Coronary artery (tissue), 2 donors: Measurements from ENCODE around the gene GADL1.
A peak's percentile ranks its signal among the peaks of the same experiment; 100 is the strongest.

Source experiments
- DNase-seq: peaks from one replicate; pipeline ENCODE4 v3.0.0-alpha.2; 2017; ENCODE audit warnings: low spot score
- H3K27ac ChIP-seq, 2 donors: fragments of 200-600 bp; sonication (generic); one replicate each; pipeline ENCODE4 v1.5.1; 2016 to 2019
- H3K4me3 ChIP-seq: fragments of 200-600 bp; sonication (generic); 2 replicates; pipeline ENCODE4 v1.5.1; 2016; ENCODE audit warnings: mild to moderate bottlenecking, moderate library complexity
- TF ChIP-seq, protein P1 (sequence below): fragments of 200-600 bp; sonication (generic); IDR thresholded peaks from one replicate; pipeline ENCODE4 v1.5.1; 2019; ENCODE audit warnings: antibody characterized with exemption

The GADL1 gene

DNA sequence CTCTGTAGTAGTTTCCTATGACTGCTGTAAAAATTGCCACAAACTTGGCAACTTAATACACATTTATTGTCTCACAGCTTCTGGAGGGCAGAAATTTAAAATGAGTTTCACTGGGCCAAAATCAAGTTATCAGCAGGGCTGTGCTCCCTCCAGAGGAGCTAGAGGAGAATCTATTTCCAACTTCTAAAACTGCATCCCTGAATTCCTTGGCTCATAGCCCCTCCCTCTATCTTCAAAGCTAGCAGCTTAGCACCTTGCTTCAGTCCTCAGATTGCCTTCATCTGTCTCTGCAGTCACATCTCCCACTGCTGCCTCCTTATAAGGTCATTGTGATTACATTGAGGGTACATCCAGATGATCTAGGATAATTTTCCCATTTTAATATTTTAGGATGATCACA, 17.8 kb upstream of the GADL1 start:
- TF ChIP-seq, protein P1, sequence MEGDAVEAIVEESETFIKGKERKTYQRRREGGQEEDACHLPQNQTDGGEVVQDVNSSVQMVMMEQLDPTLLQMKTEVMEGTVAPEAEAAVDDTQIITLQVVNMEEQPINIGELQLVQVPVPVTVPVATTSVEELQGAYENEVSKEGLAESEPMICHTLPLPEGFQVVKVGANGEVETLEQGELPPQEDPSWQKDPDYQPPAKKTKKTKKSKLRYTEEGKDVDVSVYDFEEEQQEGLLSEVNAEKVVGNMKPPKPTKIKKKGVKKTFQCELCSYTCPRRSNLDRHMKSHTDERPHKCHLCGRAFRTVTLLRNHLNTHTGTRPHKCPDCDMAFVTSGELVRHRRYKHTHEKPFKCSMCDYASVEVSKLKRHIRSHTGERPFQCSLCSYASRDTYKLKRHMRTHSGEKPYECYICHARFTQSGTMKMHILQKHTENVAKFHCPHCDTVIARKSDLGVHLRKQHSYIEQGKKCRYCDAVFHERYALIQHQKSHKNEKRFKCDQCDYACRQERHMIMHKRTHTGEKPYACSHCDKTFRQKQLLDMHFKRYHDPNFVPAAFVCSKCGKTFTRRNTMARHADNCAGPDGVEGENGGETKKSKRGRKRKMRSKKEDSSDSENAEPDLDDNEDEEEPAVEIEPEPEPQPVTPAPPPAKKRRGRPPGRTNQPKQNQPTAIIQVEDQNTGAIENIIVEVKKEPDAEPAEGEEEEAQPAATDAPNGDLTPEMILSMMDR: no peak
- no peak overlapping the region for H3K27ac ChIP-seq
- DNase-seq: no peak
- H3K4me3 ChIP-seq: no peak overlapping the region

DNA sequence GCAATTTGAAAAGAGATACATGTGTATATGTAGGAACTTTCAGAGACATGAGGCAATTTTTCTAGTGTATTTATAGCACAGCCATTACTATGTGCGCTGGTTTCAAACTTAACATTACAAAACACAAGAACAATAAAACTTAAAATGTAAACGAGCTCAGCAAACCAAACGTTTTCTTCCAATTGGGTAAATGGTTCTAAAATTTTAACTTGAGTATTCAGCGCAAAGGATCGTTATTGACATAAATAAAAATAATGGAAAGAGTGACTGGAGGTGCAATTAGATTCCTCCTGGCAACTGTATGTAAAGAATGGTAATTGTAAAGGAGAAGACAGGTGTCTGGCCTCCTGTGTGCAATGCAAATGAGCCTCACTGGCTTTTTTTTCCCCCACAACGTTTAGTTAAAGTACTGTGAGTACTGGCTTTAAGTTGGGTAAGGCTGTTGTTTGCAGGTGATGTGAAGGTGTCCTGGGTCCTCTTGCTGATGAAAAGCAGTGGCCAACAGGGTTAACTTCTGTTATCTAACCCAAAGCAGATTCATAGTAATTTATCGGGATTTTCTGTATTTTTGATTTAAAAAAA, 14.1 kb upstream of the GADL1 start:
- TF ChIP-seq, protein P1: no peak
- H3K27ac ChIP-seq: no peak overlapping the region

DNA sequence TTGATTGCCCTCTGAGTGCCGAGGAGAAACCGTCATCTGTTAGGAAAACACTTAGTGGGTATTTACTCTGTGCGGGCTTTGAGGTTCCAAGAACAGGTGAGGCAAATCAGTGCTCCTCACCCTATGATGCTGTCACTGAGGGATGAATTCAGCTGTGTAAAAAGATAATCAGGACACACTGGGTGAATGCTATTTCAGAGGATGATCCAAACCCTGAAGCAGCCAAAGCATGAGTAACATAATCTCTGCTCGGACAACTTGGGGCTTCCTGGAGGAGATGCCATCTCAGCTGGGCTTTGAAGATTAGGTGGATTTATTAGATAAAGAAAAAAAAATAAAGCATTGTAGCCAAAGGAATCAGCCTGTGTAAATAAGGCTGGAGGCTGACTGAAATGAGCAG, 10.5 kb upstream of the GADL1 start:
- TF ChIP-seq, protein P1: no peak
- Histone ChIP-seq H3K27ac (no peak overlapping the region), H3K4me3 (no peak overlapping the region)
- DNase-seq: no peak

More for the DNA sequence above, 14.1 kb upstream of the GADL1 start:
- H3K4me3 ChIP-seq: no peak overlapping the region
- no peak for DNase-seq

DNA sequence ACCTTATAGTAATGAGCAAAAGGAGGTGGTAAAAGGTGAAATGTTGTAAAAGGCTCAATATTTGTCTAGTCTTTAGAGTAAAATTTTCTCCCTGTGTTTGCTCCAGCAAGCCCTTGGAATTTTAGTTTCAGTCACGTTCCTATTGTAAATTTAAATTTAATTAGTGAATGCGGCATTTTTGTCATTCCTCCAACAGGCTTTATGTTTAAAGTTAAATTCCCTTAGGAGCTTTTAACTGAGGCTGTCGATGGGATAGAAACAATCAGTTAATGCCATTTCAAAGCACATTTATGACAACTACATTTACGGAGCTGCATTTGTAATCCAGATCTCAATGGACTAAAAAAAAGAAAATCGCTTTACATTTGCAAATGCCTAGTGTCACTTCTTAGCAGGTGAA, 868 bp upstream of the GADL1 start:
- no peak for DNase-seq
- TF ChIP-seq, protein P1: no peak
- no peak overlapping the region for H3K27ac ChIP-seq
- H3K4me3 ChIP-seq: no peak overlapping the region

DNA sequence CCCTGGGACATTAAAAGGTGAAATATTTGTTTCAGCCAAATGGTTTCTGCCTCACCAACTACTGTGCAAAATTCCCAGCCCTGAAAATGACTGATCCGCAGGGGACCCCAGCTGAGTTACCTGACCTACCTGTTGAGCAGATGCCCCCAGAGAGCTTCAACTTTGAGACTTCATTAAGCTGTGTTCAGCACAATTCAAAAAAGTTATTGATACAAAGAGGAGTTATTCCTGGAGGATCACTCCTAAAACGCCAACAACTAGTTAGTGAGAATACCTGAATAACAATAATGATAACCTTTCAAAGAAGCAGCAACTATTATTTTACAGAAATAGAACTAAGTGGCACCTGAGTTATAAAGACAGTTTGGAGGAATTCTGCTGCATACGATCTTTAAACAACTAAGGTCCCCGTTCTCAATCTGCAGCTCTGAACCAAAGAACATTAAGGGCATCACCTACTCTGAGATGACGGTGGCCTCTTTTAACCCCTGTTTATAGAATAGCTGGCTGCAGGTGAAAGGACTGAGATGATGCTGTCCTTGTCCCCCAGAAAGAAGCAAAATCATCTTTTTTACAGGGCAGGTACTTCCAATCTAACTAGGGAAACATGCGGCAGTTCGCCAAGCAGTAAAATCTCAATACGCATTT, 659 bp downstream of the GADL1 start:
- TF ChIP-seq, protein P1: no peak
- Histone ChIP-seq H3K4me3 (peak overlapping the region; percentile 84), H3K27ac (no peak overlapping the region)
- no peak for DNase-seq

DNA sequence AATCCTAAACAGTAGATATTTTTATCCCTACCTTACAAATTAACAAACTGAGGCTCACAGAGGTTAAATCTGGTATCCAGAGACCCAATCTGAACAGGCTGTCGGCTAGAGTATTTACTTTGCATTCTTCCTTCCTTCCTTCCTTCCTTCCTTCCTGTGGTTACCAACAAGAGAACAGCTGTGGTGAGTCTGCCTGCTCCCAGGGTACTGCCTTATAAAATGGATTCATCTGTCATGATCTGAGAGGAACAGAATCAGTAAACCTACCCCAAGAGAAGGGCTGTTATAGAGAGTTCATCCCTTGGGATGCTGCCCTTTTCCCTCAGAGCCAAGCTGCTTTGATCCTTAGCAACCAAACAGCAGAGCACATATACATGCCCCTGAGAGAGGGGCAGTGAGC, 3.6 kb downstream of the GADL1 start:
- Histone ChIP-seq H3K27ac (no peak overlapping the region), H3K4me3 (no peak overlapping the region)
- no peak for DNase-seq
- TF ChIP-seq, protein P1: no peak

DNA sequence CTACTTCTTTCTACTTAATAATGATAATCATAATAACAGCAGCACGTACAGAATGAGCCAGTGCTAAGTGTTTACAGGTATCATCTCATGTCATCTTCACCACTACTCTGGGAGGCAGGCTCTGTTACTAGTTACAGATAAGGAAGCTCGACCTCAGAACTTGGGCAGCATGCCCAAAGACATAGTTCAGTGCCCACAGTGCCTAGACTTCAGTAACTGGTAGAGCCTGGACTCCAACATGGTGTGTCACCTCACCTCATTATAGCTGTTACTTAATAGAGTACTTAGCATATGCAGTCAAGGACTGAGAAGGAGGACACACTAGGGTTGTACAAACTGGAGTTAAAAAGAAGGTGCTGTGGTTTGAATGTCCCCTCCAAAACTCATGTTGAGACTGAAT, 7.6 kb downstream of the GADL1 start:
- TF ChIP-seq, protein P1: no peak
- no peak for DNase-seq
- Histone ChIP-seq H3K4me3 (no peak overlapping the region), H3K27ac (no peak overlapping the region)
